Activated naive CD8-positive, alpha-beta T cell (primary cell): Measurements from ENCODE around the gene BRMS1.
"Not testable (repeated sequence)": the region's sequence is repeated elsewhere in the genome, so short reads cannot be mapped to it uniquely, and the experiment has no call there.

ENCODE experiments used
- H3K27ac Mint-ChIP-seq: one replicate; pipeline ENCODE4 v1.8.0; 2021; ENCODE audit warnings: mixed read lengths
- H3K27me3 Mint-ChIP-seq: one replicate; pipeline ENCODE4 v1.8.0; 2021; ENCODE audit warnings: mixed read lengths
- H3K36me3 Mint-ChIP-seq: one replicate; pipeline ENCODE4 v1.8.0; 2021; ENCODE audit warnings: mixed read lengths
- H3K4me1 Mint-ChIP-seq: one replicate; pipeline ENCODE4 v1.8.0; 2021; ENCODE audit warnings: low read depth, mixed read lengths
- H3K4me3 Mint-ChIP-seq: one replicate; pipeline ENCODE4 v1.8.0; 2021; ENCODE audit warnings: mild to moderate bottlenecking, mixed read lengths
- H3K9me3 Mint-ChIP-seq: one replicate; pipeline ENCODE4 v1.8.0; 2021; ENCODE audit warnings: low read depth, mixed read lengths

The BRMS1 gene

DNA sequence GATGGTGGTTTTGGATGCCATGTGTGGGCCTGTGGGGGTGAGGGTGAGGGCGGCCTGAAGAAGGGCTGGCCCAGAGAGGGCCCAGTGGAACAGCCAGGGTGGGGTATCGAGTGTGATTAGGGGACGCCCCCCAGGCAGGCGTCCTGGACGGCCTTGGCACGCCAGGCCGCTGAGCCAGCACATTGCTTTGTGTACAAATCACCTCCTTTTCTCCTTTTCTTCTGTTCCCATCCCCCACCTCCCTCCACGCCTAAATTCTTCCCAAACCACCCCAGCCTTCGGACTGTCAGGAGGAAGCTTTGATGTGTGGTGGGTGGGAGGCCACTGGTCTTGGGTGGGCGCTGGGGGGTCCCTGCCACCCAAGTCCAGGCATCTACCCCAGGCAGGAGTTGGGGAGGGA is 20.2 kb downstream of the BRMS1 start:
- Mint-ChIP-seq H3K36me3 (no peaks in the 10 kb centered on the region), H3K4me3 (no peak overlapping the region), H3K27me3 (no peaks in the 10 kb centered on the region), H3K4me1 (peaks cover 59% of the 10 kb centered on the region), H3K9me3 (no peaks in the 10 kb centered on the region), H3K27ac (peak overlapping the region; percentile 51)

GRCh38 chr11:66323684-66324083 is 21.2 kb downstream of the BRMS1 start:
- Mint-ChIP-seq H3K36me3 (no peaks in the 10 kb centered on the region), H3K4me1 (peaks cover 67% of the 10 kb centered on the region), H3K27ac (no peak overlapping the region), H3K9me3 (no peaks in the 10 kb centered on the region), H3K4me3 (no peak overlapping the region), H3K27me3 (no peaks in the 10 kb centered on the region)

- H3K4me1 Mint-ChIP-seq, result peaks cover 67% of the 10 kb centered on the region
- H3K27me3 Mint-ChIP-seq, result no peaks in the 10 kb centered on the region
- no peaks in the 10 kb centered on the region for H3K9me3 Mint-ChIP-seq
- no peak overlapping the region for H3K4me3 Mint-ChIP-seq
- no peaks in the 10 kb centered on the region for H3K36me3 Mint-ChIP-seq
- H3K27ac Mint-ChIP-seq, result peak overlapping the region; percentile 89
These were observed 22.0 kb downstream of the BRMS1 start for GRCh38 chr11:66322732-66323427.

- no peaks in the 10 kb centered on the region for H3K36me3 Mint-ChIP-seq
- H3K27ac Mint-ChIP-seq, result peak overlapping the region; percentile 73
- H3K4me3 Mint-ChIP-seq, result no peak overlapping the region
- no peaks in the 10 kb centered on the region for H3K9me3 Mint-ChIP-seq
- H3K27me3 Mint-ChIP-seq, result no peaks in the 10 kb centered on the region
- H3K4me1 Mint-ChIP-seq, result peaks cover 65% of the 10 kb centered on the region
These were observed 23.3 kb downstream of the BRMS1 start for GRCh38 chr11:66321606-66322005.

DNA sequence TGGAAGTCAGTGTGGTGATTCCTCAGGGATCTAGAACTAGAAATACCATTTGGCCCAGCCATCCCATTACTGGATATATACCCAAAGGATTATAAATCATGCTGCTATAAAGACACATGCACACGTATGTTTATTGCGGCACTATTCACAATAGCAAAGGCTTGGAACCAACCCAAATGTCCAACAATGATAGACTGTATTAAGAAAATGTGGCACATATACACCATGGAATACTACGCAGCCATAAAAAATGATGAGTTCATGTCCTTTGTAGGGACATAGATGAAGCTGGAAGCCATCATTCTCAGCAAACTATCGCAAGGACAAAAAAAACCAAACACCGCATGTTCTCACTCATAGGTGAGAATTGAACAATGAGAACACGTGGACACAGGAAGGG is 24.2 kb downstream of the BRMS1 start:
- not testable (repeated sequence) for H3K9me3 Mint-ChIP-seq, H3K27ac Mint-ChIP-seq, H3K4me3 Mint-ChIP-seq, H3K36me3 Mint-ChIP-seq, H3K27me3 Mint-ChIP-seq
- H3K4me1 Mint-ChIP-seq, result peaks cover 64% of the 10 kb centered on the region

- H3K9me3 Mint-ChIP-seq, H3K4me3 Mint-ChIP-seq, H3K27me3 Mint-ChIP-seq, H3K36me3 Mint-ChIP-seq: not testable (repeated sequence)
- peak overlapping the region; percentile 70 for H3K27ac Mint-ChIP-seq
- H3K4me1 Mint-ChIP-seq, result peaks cover 64% of the 10 kb centered on the region
These were observed 24.6 kb downstream of the BRMS1 start for GRCh38 chr11:66320289-66320688.

GRCh38 chr11:66318600-66318970 is 26.3 kb downstream of the BRMS1 start:
- Mint-ChIP-seq H3K27me3 (no peaks in the 10 kb centered on the region), H3K36me3 (peaks cover 2% of the 10 kb centered on the region), H3K4me3 (peak overlapping the region; percentile 87), H3K4me1 (peaks cover 72% of the 10 kb centered on the region), H3K9me3 (no peaks in the 10 kb centered on the region), H3K27ac (peak overlapping the region; percentile 97)

GRCh38 chr11:66317723-66318599 is 26.9 kb downstream of the BRMS1 start:
- peak overlapping the region; percentile 97 for H3K27ac Mint-ChIP-seq
- H3K4me3 Mint-ChIP-seq, result peak overlapping the region; percentile 87
- no peaks in the 10 kb centered on the region for H3K9me3 Mint-ChIP-seq
- peaks cover 69% of the 10 kb centered on the region for H3K4me1 Mint-ChIP-seq
- H3K36me3 Mint-ChIP-seq, result peaks cover 2% of the 10 kb centered on the region
- no peaks in the 10 kb centered on the region for H3K27me3 Mint-ChIP-seq

DNA sequence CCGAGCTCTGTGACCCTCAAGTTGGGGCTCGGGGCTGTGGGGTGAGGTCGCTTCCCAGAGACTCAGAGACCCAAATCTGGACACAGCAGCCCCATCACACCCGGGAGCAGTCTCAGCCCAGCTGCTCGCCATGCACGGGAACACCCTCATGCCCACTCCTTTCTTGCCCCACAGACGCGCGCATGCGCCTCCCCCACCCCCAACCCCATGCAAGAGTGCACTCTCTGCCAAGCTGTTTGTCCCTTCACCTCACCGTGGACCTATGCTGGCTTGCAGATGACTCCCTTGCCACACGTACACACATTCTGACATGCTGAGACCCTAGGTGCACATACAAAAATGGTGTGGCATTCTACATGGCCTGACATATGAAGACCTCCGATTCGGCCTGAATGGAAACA is 27.6 kb downstream of the BRMS1 start:
- Mint-ChIP-seq H3K4me3 (peak overlapping the region; percentile 87), H3K4me1 (peaks cover 64% of the 10 kb centered on the region), H3K27me3 (no peaks in the 10 kb centered on the region), H3K9me3 (no peaks in the 10 kb centered on the region), H3K36me3 (peaks cover 2% of the 10 kb centered on the region), H3K27ac (peak overlapping the region; percentile 97)

- Mint-ChIP-seq H3K27me3 (no peaks in the 10 kb centered on the region), H3K9me3 (no peaks in the 10 kb centered on the region), H3K4me3 (peak within 1 kb of the TSS; percentile 87), H3K36me3 (peaks cover 2% of the 10 kb centered on the region), H3K4me1 (peaks cover 62% of the 10 kb centered on the region), H3K27ac (peak within 1 kb of the TSS; percentile 97)
These were observed 28.1 kb downstream of the BRMS1 start, which contains the start of gene CD248 for GRCh38 chr11:66316849-66317251. Gene CD248, minus strand, starts transcription at chr11:66317044. Its CDS starts 17 bp downstream, at chr11:66317027.

DNA sequence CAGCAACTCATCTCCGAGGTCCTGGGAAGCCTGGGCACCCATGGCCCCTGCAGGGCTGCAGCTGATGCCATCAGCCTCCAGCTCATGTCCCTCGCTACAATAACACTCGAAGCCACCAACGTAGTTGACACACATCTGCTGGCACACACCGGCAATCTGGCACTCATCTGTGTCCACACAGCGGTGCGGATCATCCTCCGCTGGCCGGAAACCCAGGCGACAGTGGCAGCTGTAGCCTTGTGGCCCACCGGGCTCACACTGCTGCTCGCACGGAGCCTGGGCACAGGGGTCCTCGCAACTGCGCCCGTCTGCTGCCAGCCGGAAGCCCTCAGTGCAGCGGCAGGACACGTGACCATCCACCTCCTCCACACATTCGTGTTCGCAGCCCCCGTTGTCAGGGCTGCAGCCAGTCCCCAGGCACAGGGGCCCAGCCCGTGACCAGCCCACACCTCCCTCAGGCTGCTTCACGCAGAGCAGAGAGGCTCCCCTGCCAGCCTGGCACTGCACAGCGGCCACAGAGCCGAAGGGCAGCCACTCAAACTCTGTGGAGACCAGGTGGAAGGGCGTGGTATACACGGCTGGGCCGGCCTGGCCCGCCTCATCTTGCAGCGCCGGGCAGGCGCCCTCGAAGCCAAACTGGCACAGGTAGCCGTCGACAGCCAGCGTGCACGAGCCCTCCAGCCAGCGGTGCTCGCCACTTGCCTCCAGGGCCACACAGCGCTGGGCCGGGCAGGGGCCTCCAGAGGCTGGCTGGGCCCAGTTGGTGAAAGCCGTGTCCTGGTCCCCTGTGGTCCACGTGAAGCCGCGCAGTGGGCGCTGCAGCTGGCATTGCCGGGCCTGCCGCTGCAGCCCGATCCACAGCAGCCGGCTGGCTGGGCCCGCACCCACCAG is 28.7 kb downstream of the BRMS1 start:
- Mint-ChIP-seq H3K36me3 (peaks cover 2% of the 10 kb centered on the region), H3K27me3 (no peaks in the 10 kb centered on the region), H3K4me3 (peak overlapping the region; percentile 86), H3K27ac (peak overlapping the region; percentile 93), H3K4me1 (peaks cover 64% of the 10 kb centered on the region), H3K9me3 (no peaks in the 10 kb centered on the region)

DNA sequence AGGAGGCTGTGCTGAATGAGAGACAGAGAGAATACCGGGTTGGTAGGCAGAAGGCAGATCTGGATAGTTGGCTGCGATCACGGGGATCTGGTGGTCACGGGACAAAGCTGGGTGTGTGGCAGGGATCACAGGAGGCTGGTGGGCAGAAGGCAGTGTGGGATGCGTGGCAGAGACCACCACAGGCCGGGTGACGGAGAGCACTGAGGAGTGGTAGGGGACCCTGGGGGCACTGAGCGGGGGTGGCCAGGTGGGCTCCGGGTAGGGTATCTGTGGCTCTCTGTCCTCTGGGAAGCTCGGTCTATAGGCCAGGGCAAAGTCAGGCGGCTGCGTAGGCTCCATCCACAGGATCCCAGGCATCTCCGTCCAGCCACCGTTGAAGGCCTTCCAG is 29.4 kb downstream of the BRMS1 start:
- no peaks in the 10 kb centered on the region for H3K9me3 Mint-ChIP-seq
- H3K36me3 Mint-ChIP-seq, result peaks cover 2% of the 10 kb centered on the region
- H3K27ac Mint-ChIP-seq, result peak overlapping the region; percentile 93
- no peaks in the 10 kb centered on the region for H3K27me3 Mint-ChIP-seq
- H3K4me3 Mint-ChIP-seq, result peak overlapping the region; percentile 86
- peaks cover 62% of the 10 kb centered on the region for H3K4me1 Mint-ChIP-seq

- Mint-ChIP-seq H3K27me3 (no peaks in the 10 kb centered on the region), H3K4me3 (peak overlapping the region; percentile 86), H3K4me1 (peaks cover 57% of the 10 kb centered on the region), H3K9me3 (no peaks in the 10 kb centered on the region), H3K36me3 (peaks cover 2% of the 10 kb centered on the region), H3K27ac (peak overlapping the region; percentile 93)
These were observed 30.1 kb downstream of the BRMS1 start for GRCh38 chr11:66314561-66315497.

- Mint-ChIP-seq H3K4me1 (peaks cover 51% of the 10 kb centered on the region), H3K27me3 (no peaks in the 10 kb centered on the region), H3K27ac (peak overlapping the region; percentile 91)
These were observed 30.8 kb downstream of the BRMS1 start for GRCh38 chr11:66314186-66314501.

More at GRCh38 chr11:66314186-66314501, 30.8 kb downstream of the BRMS1 start:
- Mint-ChIP-seq H3K36me3 (peaks cover 2% of the 10 kb centered on the region), H3K9me3 (no peaks in the 10 kb centered on the region), H3K4me3 (peak overlapping the region; percentile 86)
